ENCODE data around the gene PCSK4. TPM values are rescaled to one million over a fixed set of nuclear protein-coding genes. Genes with fewer than 3 reads are reported as not detected.

PCSK4 gene
- polyA plus RNA-seq, 1 experiment: 0.40 TPM

DNA sequence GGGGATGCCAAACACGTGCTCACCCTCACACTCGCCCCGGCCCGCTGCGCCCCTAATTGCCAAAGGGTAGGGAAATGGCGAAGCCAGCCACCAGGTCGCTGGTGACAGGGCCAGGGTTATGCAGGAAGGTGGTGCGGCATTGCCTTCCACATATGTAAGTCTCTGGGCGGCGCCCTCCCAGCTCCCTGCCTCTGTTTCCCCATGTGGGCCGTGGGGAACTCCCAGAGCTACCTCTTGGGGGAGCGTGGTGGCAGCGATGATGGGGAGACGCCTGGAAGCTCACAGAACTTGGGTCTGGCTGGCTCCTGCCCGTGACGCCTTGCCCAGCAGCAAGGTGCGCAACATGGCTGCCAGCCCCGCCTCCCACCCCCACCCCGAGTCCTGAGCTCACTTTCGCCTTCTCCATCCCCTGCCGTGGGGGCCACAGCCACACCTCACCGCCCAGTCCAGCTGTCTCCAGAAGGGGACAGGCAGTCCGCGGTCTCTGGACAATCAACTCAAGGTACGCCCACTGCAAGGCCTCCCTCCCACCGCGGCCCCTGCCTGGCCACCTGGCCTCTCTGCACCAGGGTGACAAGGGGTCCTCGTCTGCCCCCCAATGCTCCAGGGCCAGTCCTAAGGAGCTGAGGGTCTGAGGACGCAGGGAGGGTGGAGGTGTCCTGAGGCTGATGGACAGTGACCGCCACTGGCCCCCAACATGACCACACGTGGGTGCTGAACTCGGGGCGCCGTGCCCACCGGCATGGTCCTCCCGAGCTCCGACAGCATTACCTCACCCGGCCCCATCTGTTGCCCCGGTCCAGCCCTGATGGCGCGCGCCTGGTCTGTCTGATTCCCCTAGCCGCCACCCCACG lies 17.7 kb downstream of the PCSK4 start:
- Histone ChIP-seq H3K4me3 (ENCODE audit: low read depth, low read length) (no peak overlapping the region), H3K27ac (ENCODE audit: low read depth, low read length) (no peak overlapping the region), H3K9me3 (ENCODE audit: control insufficient read depth, insufficient read depth, low read length) (no peaks in the 10 kb centered on the region; the same call in 1 of the 2 replicates), H3K27me3 (ENCODE audit: control insufficient read depth, insufficient read depth, low read length) (peaks cover 45% of the 10 kb centered on the region)
- POLR2A ChIA-PET: interaction anchor here (0.6 kb wide), 1 partner anchor 28 kb away, joined by 3 read pairs; no protein-coding TSS in a partner anchor
- TF ChIP-seq, protein P1, sequence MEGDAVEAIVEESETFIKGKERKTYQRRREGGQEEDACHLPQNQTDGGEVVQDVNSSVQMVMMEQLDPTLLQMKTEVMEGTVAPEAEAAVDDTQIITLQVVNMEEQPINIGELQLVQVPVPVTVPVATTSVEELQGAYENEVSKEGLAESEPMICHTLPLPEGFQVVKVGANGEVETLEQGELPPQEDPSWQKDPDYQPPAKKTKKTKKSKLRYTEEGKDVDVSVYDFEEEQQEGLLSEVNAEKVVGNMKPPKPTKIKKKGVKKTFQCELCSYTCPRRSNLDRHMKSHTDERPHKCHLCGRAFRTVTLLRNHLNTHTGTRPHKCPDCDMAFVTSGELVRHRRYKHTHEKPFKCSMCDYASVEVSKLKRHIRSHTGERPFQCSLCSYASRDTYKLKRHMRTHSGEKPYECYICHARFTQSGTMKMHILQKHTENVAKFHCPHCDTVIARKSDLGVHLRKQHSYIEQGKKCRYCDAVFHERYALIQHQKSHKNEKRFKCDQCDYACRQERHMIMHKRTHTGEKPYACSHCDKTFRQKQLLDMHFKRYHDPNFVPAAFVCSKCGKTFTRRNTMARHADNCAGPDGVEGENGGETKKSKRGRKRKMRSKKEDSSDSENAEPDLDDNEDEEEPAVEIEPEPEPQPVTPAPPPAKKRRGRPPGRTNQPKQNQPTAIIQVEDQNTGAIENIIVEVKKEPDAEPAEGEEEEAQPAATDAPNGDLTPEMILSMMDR (IDR thresholded peaks at IDR 0.05; ENCODE audit: low read depth, low read length): no peak
- no peak for DNase-seq (ENCODE audit: low read depth, low spot score)
- CTCF ChIA-PET: interaction anchor here (0.6 to 1.1 kb wide), 3 partner anchors 194 to 354 kb away, joined by 3 to 7 read pairs (median 4); no protein-coding TSS in a partner anchor

DNA sequence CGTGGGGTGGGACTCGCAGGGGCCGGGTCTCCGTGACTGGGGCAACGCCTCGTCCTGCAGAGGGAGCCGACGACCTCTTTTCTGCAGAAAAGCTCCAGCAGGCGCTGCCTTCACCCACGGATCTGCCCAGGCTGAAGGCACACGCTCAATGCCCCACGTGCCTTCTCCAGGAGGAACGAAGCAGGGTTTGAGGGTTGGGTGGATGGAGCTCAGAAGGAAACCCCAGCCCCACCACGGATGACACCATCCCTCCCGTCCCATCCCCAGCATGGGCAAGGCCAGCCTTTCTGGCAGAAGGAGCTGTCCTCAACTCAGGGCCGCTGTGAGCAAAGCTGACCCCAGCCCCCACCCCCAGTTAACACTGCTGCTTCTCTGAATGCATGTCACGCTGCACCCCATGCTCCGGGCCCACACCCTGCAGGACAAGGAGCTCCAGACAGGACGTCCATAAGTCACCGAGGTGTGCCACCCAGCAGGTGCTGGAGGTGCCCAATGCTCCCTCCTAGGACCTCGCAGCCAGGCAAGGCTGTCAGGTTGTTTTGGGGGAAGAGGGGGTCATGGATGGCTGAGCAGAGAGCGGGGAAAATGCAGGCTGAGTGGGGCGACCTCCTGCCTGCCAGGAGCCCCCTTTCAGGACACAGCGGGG lies 18.5 kb downstream of the PCSK4 start:
- TF ChIP-seq, protein P1 (IDR thresholded peaks at IDR 0.05; ENCODE audit: low read depth, low read length): peak; percentile 22; the same call in 1 of the 2 replicates
- no peak overlapping the region for H3K4me3 ChIP-seq (ENCODE audit: low read depth, low read length)
- no peak overlapping the region for H3K27ac ChIP-seq (ENCODE audit: low read depth, low read length)
- H3K27me3 ChIP-seq (ENCODE audit: control insufficient read depth, insufficient read depth, low read length): peaks cover 51% of the 10 kb centered on the region
- CTCF ChIA-PET: interaction anchor here (0.6 to 1.1 kb wide), 3 partner anchors 193 to 355 kb away, joined by 3 to 7 read pairs (median 4); no protein-coding TSS in a partner anchor
- POLR2A ChIA-PET: interaction anchor here (0.7 kb wide), 1 partner anchor 16 kb away, joined by 3 read pairs; no protein-coding TSS in a partner anchor
- H3K9me3 ChIP-seq (ENCODE audit: control insufficient read depth, insufficient read depth, low read length): no peaks in the 10 kb centered on the region; the same call in 1 of the 2 replicates
- DNase-seq (ENCODE audit: low read depth, low spot score): no peak

DNA sequence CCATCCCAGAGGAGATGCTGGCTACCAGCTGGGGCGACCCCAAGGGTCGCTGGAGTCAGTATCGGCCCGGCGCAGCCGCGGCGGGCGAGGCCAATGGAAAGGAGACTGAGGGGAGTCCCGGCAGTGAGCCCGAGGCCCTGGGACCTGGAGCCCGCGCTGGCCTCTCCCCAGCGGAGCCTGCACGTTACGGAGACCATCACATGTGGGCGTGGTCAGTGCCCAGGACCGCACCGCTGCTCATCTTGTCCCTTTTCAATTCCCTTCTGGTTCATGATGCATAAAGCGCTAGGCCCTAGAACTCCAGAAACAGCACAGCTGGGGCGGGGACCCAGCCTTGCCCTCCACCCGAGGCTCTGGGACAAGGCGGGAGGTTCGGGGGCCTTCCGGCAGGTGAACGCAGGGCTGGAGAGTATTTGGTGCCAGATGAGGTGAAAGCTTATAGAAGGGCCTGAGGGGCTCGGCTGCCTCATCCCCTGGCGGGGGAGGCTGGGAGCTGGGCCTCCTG lies 19.1 kb downstream of the PCSK4 start:
- H3K9me3 ChIP-seq (ENCODE audit: control insufficient read depth, insufficient read depth, low read length): no peaks in the 10 kb centered on the region; the same call in 1 of the 2 replicates
- ChIA-PET POLR2A (interaction anchor here (0.7 kb wide), 1 partner anchor 859 kb away, joined by 3 read pairs; no protein-coding TSS in a partner anchor), CTCF (interaction anchor here (1.1 kb wide), 1 partner anchor 355 kb away, joined by 7 read pairs; no protein-coding TSS in a partner anchor)
- peaks cover 56% of the 10 kb centered on the region for H3K27me3 ChIP-seq (ENCODE audit: control insufficient read depth, insufficient read depth, low read length)
- no peak for DNase-seq (ENCODE audit: low read depth, low spot score)
- TF ChIP-seq, protein P1 (IDR thresholded peaks at IDR 0.05; ENCODE audit: low read depth, low read length): no peak
- no peak overlapping the region for H3K27ac ChIP-seq (ENCODE audit: low read depth, low read length)
- H3K4me3 ChIP-seq (ENCODE audit: low read depth, low read length): no peak overlapping the region; the same call in 1 of the 2 replicates

DNA sequence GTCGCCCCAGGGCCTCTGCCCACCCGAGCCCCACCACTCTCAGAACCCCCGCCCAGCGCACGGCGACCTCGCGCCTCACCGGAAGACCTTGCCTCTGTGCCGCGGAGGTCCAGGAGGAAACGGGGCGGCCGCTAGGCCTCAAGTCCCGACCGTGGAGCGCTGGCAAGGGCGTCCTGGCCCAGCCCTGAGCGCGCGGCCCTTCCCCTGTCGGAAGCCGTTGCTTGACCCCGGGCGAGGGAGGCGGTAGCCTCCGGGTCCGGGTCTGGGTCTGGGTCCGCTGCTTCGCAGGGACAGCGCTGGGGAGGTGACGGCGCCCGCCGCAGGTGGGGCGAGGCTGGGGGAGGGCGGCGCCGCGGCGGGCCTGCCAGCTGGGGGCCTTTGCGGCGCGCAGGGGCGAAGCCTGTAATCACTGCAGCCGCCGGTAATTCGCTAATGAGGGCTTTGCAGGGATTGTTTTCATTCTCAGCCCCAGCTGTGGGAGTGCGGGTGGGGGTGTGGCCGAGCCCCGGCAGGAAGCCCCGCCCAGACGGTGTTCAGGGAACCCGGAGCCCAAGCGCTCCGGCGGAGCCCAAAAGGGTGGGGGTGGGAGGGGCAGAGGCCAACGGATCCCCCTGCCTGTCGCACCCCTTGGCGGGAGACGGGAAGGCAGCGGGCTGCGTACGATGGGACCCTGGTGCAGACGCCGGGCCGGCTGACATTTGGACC lies 19.7 kb downstream of the PCSK4 start:
- TF ChIP-seq, protein P1 (IDR thresholded peaks at IDR 0.05; ENCODE audit: low read depth, low read length): no peak
- Histone ChIP-seq H3K4me3 (ENCODE audit: low read depth, low read length) (peak overlapping the region; percentile 4; the same call in 1 of the 2 replicates), H3K27ac (ENCODE audit: low read depth, low read length) (no peak overlapping the region), H3K27me3 (ENCODE audit: control insufficient read depth, insufficient read depth, low read length) (peaks cover 57% of the 10 kb centered on the region), H3K9me3 (ENCODE audit: control insufficient read depth, insufficient read depth, low read length) (no peaks in the 10 kb centered on the region; the same call in 1 of the 2 replicates)
- DNase-seq (ENCODE audit: low read depth, low spot score): no peak
- ChIA-PET POLR2A (interaction anchor here (0.7 kb wide), 1 partner anchor 859 kb away, joined by 3 read pairs; no protein-coding TSS in a partner anchor), CTCF (no interaction called here)
